Stomach (tissue), 4 donors: ENCODE data around the gene FANK1.

Source experiments
- CTCF ChIP-seq, 7 experiments: fragments of 450-650 bp in 4 of 7; fragments of 200-600 bp in 3 of 7; sonication (generic) in 3 of 7; IDR thresholded peaks; one replicate each; pipeline ENCODE4 v1.5.1; 2016 to 2019; ENCODE audit warnings: antibody characterized with exemption in 7 of 7, control low read depth in 2 of 7, mild to moderate bottlenecking in 1 of 7
- POLR2AphosphoS5 ChIP-seq, 3 donors: sonication (generic); formaldehyde crosslinking; IDR thresholded peaks; one replicate each; pipeline ENCODE4 v1.6.1; 2016; ENCODE audit warnings: antibody characterized with exemption in 3 of 3

GRCh38 chr10:126006906-126007305, 110.5 kb downstream of the FANK1 start:
- no peak for TF ChIP-seq CTCF (IDR thresholded peaks at IDR 0.05)
- no peak for TF ChIP-seq POLR2AphosphoS5 (IDR thresholded peaks at IDR 0.05)
